Body of pancreas (tissue), 4 donors: Measurements from ENCODE around the gene MMP14.

Experiments
- POLR2A ChIP-seq, 3 donors: fragments of 450-650 bp; IDR thresholded peaks; one replicate each; pipeline ENCODE4 v1.6.1; 2016; ENCODE audit warnings: antibody characterized with exemption in 3 of 3, mild to moderate bottlenecking in 2 of 3
- TF ChIP-seq, protein P1 (sequence below), 7 experiments: fragments of 450-650 bp in 4 of 7; fragments of 200-600 bp in 3 of 7; sonication (generic) in 3 of 7; IDR thresholded peaks; one replicate each; pipeline ENCODE4 v1.5.1; 2016 to 2019; ENCODE audit warnings: antibody characterized with exemption in 7 of 7

DNA sequence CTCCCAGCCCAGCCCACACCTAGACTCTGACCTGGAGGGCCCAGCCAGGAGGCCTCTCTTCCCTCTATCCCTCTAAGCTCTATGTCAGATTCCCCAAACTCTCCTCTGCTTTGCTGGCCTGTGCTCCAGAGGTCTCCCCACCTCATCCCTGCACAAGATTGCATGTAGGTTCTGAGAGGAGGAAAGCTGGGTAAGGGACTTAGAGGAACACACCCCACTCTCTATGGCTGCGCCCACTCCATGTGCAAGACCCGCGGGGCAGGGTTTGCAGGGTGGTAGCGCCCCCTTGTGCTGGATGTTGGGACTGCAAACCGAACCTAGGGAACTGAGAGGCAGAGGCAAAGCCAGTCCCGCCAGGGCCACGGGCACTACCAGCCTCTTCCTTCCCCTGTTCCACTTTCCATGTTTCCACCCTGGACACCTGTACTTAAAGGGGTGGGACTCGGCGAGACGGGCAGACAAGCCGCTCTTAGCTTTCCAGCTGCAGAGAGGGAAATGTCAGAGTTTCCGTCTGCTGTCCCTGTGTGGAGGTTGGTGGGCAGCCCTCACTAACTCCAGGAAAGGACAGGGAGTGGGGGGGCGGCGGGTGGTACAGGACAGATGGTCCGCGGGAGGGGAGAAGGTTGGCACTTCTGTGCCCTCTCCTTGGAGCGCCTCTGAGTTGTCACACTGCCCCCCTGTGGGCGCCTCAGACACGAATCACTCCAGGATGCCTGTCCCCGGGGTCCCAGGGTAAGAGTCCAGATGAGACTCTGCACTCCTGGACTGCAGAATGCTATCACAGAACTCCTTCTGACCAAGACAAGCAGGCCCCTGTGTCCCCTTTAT, 16.8 kb downstream of the MMP14 start:
- TF ChIP-seq POLR2A (IDR thresholded peaks at IDR 0.05): peak in 2 of 3 donors; percentile 28 to 47
- TF ChIP-seq, protein P1, sequence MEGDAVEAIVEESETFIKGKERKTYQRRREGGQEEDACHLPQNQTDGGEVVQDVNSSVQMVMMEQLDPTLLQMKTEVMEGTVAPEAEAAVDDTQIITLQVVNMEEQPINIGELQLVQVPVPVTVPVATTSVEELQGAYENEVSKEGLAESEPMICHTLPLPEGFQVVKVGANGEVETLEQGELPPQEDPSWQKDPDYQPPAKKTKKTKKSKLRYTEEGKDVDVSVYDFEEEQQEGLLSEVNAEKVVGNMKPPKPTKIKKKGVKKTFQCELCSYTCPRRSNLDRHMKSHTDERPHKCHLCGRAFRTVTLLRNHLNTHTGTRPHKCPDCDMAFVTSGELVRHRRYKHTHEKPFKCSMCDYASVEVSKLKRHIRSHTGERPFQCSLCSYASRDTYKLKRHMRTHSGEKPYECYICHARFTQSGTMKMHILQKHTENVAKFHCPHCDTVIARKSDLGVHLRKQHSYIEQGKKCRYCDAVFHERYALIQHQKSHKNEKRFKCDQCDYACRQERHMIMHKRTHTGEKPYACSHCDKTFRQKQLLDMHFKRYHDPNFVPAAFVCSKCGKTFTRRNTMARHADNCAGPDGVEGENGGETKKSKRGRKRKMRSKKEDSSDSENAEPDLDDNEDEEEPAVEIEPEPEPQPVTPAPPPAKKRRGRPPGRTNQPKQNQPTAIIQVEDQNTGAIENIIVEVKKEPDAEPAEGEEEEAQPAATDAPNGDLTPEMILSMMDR (IDR thresholded peaks at IDR 0.05): peak; percentile 76 to 99 (median 93)
